Vagina (tissue), 2 donors: ENCODE measurements around the gene RNF183. TPM values are rescaled to one million over a fixed set of nuclear protein-coding genes. Genes with fewer than 3 reads are reported as not detected.
"Not testable (repeated sequence)": the region's sequence is repeated elsewhere in the genome, so short reads cannot be mapped to it uniquely, and the experiment has no call there.

Experiments
- DNase-seq, 2 donors: peaks; one replicate each; pipeline ENCODE4 v3.0.0-alpha.2; 2017; ENCODE audit errors: extremely low spot score in 2 of 2
- H3K27ac ChIP-seq: fragments of 200-600 bp; sonication (generic); one replicate; pipeline ENCODE4 v1.5.1; 2019
- H3K27me3 ChIP-seq: fragments of 200-600 bp; sonication (generic); one replicate; pipeline ENCODE4 v1.5.1; 2019
- H3K36me3 ChIP-seq, 2 donors: fragments of 200-600 bp; sonication (generic); one replicate each; pipeline ENCODE4 v1.5.1; 2017 to 2019
- H3K4me1 ChIP-seq: fragments of 200-600 bp; sonication (generic); one replicate; pipeline ENCODE4 v1.5.1; 2019
- H3K4me3 ChIP-seq, 2 donors: fragments of 200-600 bp; sonication (generic); 1 replicate in 1 of 2; 2 replicates in 1 of 2; pipeline ENCODE4 v1.5.1; 2016 to 2019
- H3K9me3 ChIP-seq: fragments of 200-600 bp; sonication (generic); one replicate; pipeline ENCODE4 v1.5.1; 2019
- POLR2A ChIP-seq, 2 donors: fragments of 450-650 bp; IDR thresholded peaks; one replicate each; pipeline ENCODE4 v1.6.1; 2017; ENCODE audit warnings: antibody characterized with exemption in 2 of 2, mild to moderate bottlenecking in 2 of 2, moderate library complexity in 2 of 2
- POLR2AphosphoS5 ChIP-seq, 2 donors: sonication (generic); formaldehyde crosslinking; IDR thresholded peaks; one replicate each; pipeline ENCODE4 v1.9.0; 2017; ENCODE audit warnings: antibody characterized with exemption in 2 of 2, mild to moderate bottlenecking in 2 of 2, low read depth in 1 of 2; ENCODE audit not compliant: insufficient read depth in 1 of 2
- intact Hi-C: fragments of 100-400 bp; cut with DNase I; formaldehyde crosslinking; loops from one replicate; pipeline ENCODE4 v1.15.1; 2023
- total RNA-seq: library from RNA; depleted of rRNA; stranded (reverse); fragments of >200 nt; gene quantifications from one replicate; pipeline ENCODE4 v1.2.3, GENCODE V29; 2016
- TF ChIP-seq, protein P1 (sequence below), 3 experiments: fragments of 450-650 bp in 2 of 3; fragments of 200-600 bp in 1 of 3; sonication (generic) in 1 of 3; IDR thresholded peaks; one replicate each; pipeline ENCODE4 v1.5.1; 2017 to 2019; ENCODE audit warnings: antibody characterized with exemption in 3 of 3, mild to moderate bottlenecking in 2 of 3, moderate library complexity in 2 of 3

Gene RNF183
- total RNA-seq, 1 donor from 2014 or later: not detected

DNA sequence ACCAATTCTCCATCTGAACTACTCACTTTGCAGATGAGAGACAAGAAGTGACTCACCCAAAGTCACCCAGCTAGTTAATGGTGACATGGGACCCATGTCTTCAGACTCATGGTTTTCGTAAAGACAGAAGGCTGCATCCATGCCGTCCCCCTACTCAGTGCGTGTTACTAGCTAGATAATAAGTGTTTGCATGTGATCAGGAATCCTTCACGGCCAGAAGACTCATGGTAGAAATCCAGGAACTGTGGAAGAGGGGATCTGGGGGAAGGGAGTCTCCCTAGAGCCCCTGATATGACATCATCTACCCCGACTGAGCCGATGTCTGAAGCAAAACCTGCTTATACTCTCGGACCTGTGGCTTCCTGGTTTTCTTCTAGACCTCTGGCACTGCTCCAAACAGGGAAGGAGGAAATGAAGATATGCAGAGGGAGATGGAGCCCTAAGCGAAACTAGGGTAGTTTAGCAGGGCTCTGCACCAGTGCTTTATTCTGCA, 3.3 kb downstream of the RNF183 start:
- DNase-seq: no peak
- Histone ChIP-seq H3K4me1 (no peaks in the 10 kb centered on the region), H3K27ac (no peak overlapping the region), H3K4me3 (no peak overlapping the region), H3K36me3 (no peaks in the 10 kb centered on the region), H3K9me3 (no peaks in the 10 kb centered on the region), H3K27me3 (no peaks in the 10 kb centered on the region)
- TF ChIP-seq POLR2AphosphoS5 (IDR thresholded peaks at IDR 0.05; ENCODE audit: insufficient read depth in 1 of 2, low read depth in 1 of 2) (no peak), POLR2A (IDR thresholded peaks at IDR 0.05) (no peak)
- TF ChIP-seq, protein P1, sequence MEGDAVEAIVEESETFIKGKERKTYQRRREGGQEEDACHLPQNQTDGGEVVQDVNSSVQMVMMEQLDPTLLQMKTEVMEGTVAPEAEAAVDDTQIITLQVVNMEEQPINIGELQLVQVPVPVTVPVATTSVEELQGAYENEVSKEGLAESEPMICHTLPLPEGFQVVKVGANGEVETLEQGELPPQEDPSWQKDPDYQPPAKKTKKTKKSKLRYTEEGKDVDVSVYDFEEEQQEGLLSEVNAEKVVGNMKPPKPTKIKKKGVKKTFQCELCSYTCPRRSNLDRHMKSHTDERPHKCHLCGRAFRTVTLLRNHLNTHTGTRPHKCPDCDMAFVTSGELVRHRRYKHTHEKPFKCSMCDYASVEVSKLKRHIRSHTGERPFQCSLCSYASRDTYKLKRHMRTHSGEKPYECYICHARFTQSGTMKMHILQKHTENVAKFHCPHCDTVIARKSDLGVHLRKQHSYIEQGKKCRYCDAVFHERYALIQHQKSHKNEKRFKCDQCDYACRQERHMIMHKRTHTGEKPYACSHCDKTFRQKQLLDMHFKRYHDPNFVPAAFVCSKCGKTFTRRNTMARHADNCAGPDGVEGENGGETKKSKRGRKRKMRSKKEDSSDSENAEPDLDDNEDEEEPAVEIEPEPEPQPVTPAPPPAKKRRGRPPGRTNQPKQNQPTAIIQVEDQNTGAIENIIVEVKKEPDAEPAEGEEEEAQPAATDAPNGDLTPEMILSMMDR (IDR thresholded peaks at IDR 0.05): no peak
- intact Hi-C loops: loop anchor here (5.0 kb wide), 1 partner anchor 633 kb away; no protein-coding TSS in a partner anchor

DNA sequence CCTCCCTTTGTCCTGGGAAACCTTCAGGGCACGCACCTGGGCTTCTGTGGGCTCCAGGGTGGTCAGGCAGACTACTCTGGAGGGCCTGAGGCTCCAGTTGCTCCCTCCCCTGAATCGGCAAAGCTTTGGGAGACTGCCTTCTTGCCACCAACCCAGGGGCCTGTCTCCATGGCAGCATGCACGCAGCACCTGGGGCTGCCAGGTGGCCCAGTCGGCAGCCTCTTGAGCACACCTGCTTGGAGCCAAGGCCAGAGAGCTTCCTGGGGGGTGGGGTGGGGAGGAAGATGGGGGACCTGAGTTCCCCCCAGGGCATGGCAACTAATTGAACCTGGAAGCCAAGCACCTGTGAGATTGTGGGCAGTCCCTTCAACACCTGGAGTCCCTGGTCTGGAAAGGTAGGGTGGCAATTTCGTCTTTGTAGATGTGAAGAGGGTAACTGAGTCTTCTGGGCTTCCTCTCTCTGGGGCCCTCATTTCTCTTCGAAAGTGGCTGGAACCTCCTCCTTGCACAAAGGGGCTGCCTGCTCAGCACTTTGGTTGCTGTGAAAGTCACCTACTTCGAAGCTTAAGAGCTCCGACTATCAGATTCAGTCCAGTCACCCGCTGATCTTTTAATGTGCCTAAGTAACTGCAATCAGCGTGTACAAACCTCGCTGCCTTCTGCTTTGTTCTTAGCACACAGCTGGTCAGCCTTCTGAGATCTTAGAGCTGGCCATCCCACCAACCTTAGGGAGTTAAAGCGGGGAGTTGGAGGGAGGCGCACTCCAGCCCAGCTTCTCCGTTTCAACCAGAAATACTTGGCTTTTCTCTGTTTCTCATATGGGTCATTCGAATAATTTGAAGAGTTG, 4.0 kb downstream of the RNF183 start:
- DNase-seq: no peak

DNA sequence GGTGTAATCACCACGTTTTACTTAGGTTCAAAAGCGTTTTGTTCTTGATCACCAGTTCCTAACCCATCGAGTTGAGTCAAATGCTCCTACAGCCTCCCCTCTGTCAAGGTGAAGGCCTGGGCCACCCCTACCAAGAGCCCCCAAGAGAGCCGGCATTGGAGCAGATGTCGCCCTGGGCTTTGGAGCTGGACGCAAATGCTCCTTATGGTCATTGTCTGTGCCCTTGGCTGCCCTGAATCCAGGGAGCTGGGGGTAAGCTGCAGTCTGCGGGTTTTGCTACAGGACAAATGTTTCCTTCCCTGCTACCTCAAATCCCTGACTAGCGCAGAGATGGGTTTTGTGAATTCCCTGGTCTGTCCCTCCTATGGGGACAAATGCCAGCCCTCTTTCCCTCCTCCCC, 4.9 kb downstream of the RNF183 start:
- no peak for DNase-seq
- Histone ChIP-seq H3K9me3 (no peaks in the 10 kb centered on the region), H3K27ac (no peak overlapping the region), H3K36me3 (no peaks in the 10 kb centered on the region), H3K27me3 (no peaks in the 10 kb centered on the region), H3K4me1 (no peaks in the 10 kb centered on the region), H3K4me3 (no peak overlapping the region)
- intact Hi-C loops: loop anchor here (5.0 kb wide), 1 partner anchor 631 kb away; no protein-coding TSS in a partner anchor
- TF ChIP-seq POLR2A (IDR thresholded peaks at IDR 0.05): no peak
- no peak for TF ChIP-seq POLR2AphosphoS5 (IDR thresholded peaks at IDR 0.05; ENCODE audit: insufficient read depth in 1 of 2, low read depth in 1 of 2)
- TF ChIP-seq, protein P1 (IDR thresholded peaks at IDR 0.05): no peak

More for the DNA sequence above, 4.0 kb downstream of the RNF183 start:
- Histone ChIP-seq H3K9me3 (no peaks in the 10 kb centered on the region), H3K4me3 (no peak overlapping the region), H3K36me3 (no peaks in the 10 kb centered on the region), H3K27ac (no peak overlapping the region), H3K27me3 (no peaks in the 10 kb centered on the region), H3K4me1 (no peaks in the 10 kb centered on the region)
- intact Hi-C loops: loop anchor here (5.0 kb wide), 1 partner anchor 632 kb away; no protein-coding TSS in a partner anchor
- TF ChIP-seq POLR2AphosphoS5 (IDR thresholded peaks at IDR 0.05; ENCODE audit: insufficient read depth in 1 of 2, low read depth in 1 of 2) (no peak), POLR2A (IDR thresholded peaks at IDR 0.05) (no peak)
- TF ChIP-seq, protein P1 (IDR thresholded peaks at IDR 0.05): no peak

DNA sequence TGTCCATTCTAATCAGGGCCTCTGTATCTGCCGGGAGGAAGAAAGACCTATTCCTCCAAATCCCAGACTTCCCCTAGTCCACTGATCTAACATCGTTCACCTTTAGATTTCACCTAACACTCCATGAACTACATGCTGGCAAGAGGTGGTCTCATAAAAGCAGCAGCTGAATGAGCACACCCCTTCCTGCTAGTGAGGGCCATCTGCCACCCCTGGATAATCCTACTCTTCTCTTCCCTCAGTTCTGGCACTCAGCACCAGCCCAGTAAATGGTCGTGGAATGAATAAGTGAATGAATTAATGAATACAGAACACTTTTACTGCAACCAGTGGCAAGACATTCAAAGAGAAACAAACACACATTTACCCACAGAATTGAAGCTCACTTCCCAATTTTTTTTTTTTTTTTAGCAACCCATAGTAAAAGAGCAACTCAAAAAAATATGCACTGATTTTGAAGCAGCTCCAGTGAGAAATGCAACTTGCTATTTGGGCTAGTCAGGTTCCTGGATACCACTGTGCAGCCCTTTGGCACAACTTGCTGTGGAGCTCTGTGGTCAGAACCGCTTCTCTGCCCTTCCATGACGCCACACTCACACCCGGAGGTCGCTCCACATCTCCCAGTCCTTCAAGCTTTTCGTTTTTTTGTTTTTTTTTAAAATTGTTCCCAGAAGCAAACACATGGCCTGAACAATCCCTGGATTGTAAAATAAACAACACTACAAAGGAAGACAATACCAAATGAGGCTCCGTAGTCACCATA, 6.2 kb downstream of the RNF183 start:
- Histone ChIP-seq H3K27me3 (no peaks in the 10 kb centered on the region), H3K4me1 (no peaks in the 10 kb centered on the region), H3K27ac (no peak overlapping the region), H3K36me3 (peaks cover 0 to 6% of the 10 kb centered on the region in 2 donors), H3K9me3 (no peaks in the 10 kb centered on the region), H3K4me3 (no peak overlapping the region)
- no peak for DNase-seq
- TF ChIP-seq, protein P1 (IDR thresholded peaks at IDR 0.05): no peak
- TF ChIP-seq POLR2AphosphoS5 (IDR thresholded peaks at IDR 0.05; ENCODE audit: insufficient read depth in 1 of 2, low read depth in 1 of 2): no peak
- no peak for TF ChIP-seq POLR2A (IDR thresholded peaks at IDR 0.05)
- intact Hi-C loops: loop anchor here (5.0 kb wide), 1 partner anchor 630 kb away; no protein-coding TSS in a partner anchor

DNA sequence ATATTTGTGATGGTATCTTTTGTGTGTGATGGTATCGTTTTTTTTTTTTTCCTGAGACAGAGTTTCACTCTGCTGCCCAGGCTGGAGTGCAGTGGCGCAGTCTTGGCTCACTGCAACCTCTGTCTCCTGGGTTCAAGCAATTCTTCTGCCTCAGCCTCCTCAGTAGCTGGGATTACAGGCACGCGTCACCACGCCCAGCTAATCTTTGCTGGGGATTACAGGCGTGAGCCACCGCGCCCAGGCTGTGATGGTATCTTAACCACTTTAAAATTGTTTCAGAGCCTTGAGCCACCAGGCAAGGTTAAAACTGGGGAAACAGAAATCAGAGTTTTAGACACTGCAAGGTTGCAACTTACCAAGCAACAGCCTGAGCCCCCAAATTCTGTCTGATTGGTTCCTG, 6.9 kb downstream of the RNF183 start:
- peaks cover under 1 to 13% of the 10 kb centered on the region in 2 donors for H3K36me3 ChIP-seq
- H3K27ac ChIP-seq, H3K4me3 ChIP-seq, H3K27me3 ChIP-seq, H3K4me1 ChIP-seq, H3K9me3 ChIP-seq, DNase-seq: not testable (repeated sequence)
- intact Hi-C loops: loop anchor here (5.0 kb wide), 1 partner anchor 629 kb away; no protein-coding TSS in a partner anchor
